ENCODE data around the gene UMODL1. TPM values are rescaled to one million over a fixed set of nuclear protein-coding genes. Genes with fewer than 3 reads are reported as not detected.
"Not testable (repeated sequence)": the region's sequence is repeated elsewhere in the genome, so short reads cannot be mapped to it uniquely, and the experiment has no call there.

The UMODL1 gene
- total and polyA plus RNA-seq, 10 of the 15 experiments (the other 5 are each of a cell fraction or from before 2014, with no cell fraction given), result 0.01 to 0.11 (median 0.03) TPM; not detected in 5

DNA sequence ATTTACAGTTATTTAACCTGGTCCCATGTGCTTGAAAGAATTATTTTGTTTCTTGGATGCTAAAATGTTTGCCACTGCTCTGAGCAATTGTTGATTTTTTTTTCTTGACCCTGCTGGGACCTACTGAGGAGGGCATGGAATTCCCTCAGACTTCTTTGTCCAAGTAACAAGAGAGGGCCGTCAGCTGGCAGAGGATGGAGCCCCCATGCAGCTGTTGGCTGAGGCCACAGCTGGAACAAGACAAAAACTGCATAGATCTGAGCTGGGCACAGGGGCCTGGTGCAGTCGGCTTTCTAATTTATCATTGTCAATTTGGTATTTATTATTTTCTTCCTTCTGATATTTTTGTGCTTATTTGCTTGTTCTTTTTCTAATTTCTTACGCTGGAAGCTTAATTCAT is 108.2 kb downstream of the UMODL1 start:
- WGBS (ENCODE audit: insufficient coverage, insufficient replicate concordance, low lambda C conversion rate, missing lambda C conversion rate), result 61% methylated on average over 3 of the region's 3 CpGs

DNA sequence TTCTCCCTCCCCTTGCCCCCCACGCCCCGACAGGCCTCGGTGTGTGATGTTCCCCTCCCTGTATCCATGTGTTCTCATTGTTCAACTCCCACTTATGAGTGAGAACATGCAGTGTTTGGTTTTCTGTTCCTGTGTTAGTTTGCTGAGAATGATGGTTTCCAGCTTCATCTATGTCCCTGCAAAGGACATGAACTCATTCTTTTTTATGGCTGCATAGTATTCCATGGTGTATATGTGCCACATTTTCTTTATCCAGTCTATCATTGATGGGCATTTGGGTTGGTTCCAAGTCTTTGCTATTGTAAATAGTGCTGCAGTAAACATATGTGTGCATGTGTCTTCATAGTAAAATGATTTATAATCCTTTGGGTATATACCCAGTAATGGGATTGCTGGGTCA is 108.9 kb downstream of the UMODL1 start:
- H3K27me3 ChIP-seq (replicated peaks in 1 of 2; ENCODE audit: control insufficient read depth in 2 of 2, insufficient read depth in 2 of 2, low read length in 1 of 2); H3K36me3 ChIP-seq (ENCODE audit: control insufficient read depth in 2 of 2, insufficient read depth in 2 of 2, low read length in 1 of 2); BruUV-seq (replicated peaks); H3K9me3 ChIP-seq (replicated peaks; ENCODE audit: control insufficient read depth, insufficient read depth, low read length); ATAC-seq; in situ Hi-C loops (cut with MboI); H4K20me1 ChIP-seq (ENCODE audit: control insufficient read depth, insufficient read depth); H3K4me1 ChIP-seq (ENCODE audit: control insufficient read depth, insufficient read depth, low read length); H3K4me2 ChIP-seq (ENCODE audit: control insufficient read depth, insufficient read depth); intact Hi-C loops (cut with micrococcal nuclease; ENCODE audit: unreplicated experiment); H3K4me3 ChIP-seq; H3K9ac ChIP-seq (ENCODE audit: control insufficient read depth, insufficient read depth, low read length); H3K79me2 ChIP-seq (ENCODE audit: control insufficient read depth, insufficient read depth, low read length); SMC1A ChIA-PET (ENCODE audit: uncharacterized antibody, unreplicated experiment); FAIRE-seq; H3K27ac ChIP-seq (ENCODE audit: control insufficient read depth, insufficient read depth); H2AFZ ChIP-seq (ENCODE audit: control insufficient read depth, low read depth, low read length); DNase-seq (ENCODE audit: low read depth, low spot score): not testable (repeated sequence)
- ChIA-PET RAD21 (ENCODE audit: unreplicated experiment) (interaction anchor here (0.7 to 1.5 kb wide), 2 partner anchors 36 to 40 kb away, joined by 3 read pairs; no protein-coding TSS in a partner anchor), CTCF (interaction anchor here (0.7 kb wide), 1 partner anchor 36 kb away, joined by 3 read pairs; no protein-coding TSS in a partner anchor), POLR2A (interaction anchor here (0.7 kb wide), 1 partner anchor 11 kb away, joined by 3 read pairs; no protein-coding TSS in a partner anchor)
- 70% methylated on average over 3 of the region's 3 CpGs for WGBS (ENCODE audit: insufficient coverage, insufficient replicate concordance, low lambda C conversion rate, missing lambda C conversion rate)

More for the DNA sequence above, 108.2 kb downstream of the UMODL1 start:
- Histone ChIP-seq H3K4me1 (ENCODE audit: control insufficient read depth, insufficient read depth, low read length) (no peaks in the 10 kb centered on the region), H3K27me3 (replicated peaks in 1 of 2; ENCODE audit: control insufficient read depth in 2 of 2, insufficient read depth in 2 of 2, low read length in 1 of 2) (no peaks in the 10 kb centered on the region), H3K4me3 (no peak overlapping the region), H3K4me2 (ENCODE audit: control insufficient read depth, insufficient read depth) (no peak overlapping the region), H4K20me1 (ENCODE audit: control insufficient read depth, insufficient read depth) (no peaks in the 10 kb centered on the region), H2AFZ (ENCODE audit: control insufficient read depth, low read depth, low read length) (no peak overlapping the region), H3K79me2 (ENCODE audit: control insufficient read depth, insufficient read depth, low read length) (no peaks in the 10 kb centered on the region), H3K9ac (ENCODE audit: control insufficient read depth, insufficient read depth, low read length) (no peak overlapping the region), H3K27ac (ENCODE audit: control insufficient read depth, insufficient read depth) (no peak overlapping the region), H3K36me3 (ENCODE audit: control insufficient read depth in 2 of 2, insufficient read depth in 2 of 2, low read length in 1 of 2) (no peaks in the 10 kb centered on the region), H3K9me3 (replicated peaks; ENCODE audit: control insufficient read depth, insufficient read depth, low read length) (no peaks in the 10 kb centered on the region; the same call in 2 of the 3 replicates)
- POLR2A ChIA-PET, result interaction anchor here (0.7 kb wide), 1 partner anchor 11 kb away, joined by 3 read pairs; no protein-coding TSS in a partner anchor
- DNase-seq (ENCODE audit: low read depth, low spot score) (no peak), FAIRE-seq (no peak), ATAC-seq (no peak)
- RAD21 ChIA-PET (ENCODE audit: unreplicated experiment), result interaction anchor here (0.7 to 1.5 kb wide), 3 partner anchors 37 to 79 kb away, joined by 3 to 4 read pairs (median 3); no protein-coding TSS in a partner anchor
- TF ChIP-seq, protein P1, sequence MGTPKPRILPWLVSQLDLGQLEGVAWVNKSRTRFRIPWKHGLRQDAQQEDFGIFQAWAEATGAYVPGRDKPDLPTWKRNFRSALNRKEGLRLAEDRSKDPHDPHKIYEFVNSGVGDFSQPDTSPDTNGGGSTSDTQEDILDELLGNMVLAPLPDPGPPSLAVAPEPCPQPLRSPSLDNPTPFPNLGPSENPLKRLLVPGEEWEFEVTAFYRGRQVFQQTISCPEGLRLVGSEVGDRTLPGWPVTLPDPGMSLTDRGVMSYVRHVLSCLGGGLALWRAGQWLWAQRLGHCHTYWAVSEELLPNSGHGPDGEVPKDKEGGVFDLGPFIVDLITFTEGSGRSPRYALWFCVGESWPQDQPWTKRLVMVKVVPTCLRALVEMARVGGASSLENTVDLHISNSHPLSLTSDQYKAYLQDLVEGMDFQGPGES (IDR thresholded peaks at IDR 0.05), result no peak
- no peak for TF ChIP-seq SUZ12 (IDR thresholded peaks at IDR 0.05; ENCODE audit: unreplicated experiment)
- in situ Hi-C loops (cut with MboI) (loop anchor here (5.0 kb wide), 1 partner anchor 52 kb away; no protein-coding TSS in a partner anchor), intact Hi-C loops (cut with micrococcal nuclease; ENCODE audit: unreplicated experiment) (no loop called here)
- SMC1A ChIA-PET (ENCODE audit: uncharacterized antibody, unreplicated experiment), result no interaction called here
- CTCF ChIA-PET, result interaction anchor here (0.7 kb wide), 1 partner anchor 37 kb away, joined by 3 read pairs; no protein-coding TSS in a partner anchor
- BruUV-seq (replicated peaks), result no TSS peak

All from GM12878 (cell line).